H9 (cell line): ENCODE results near the gene WWC2. TPM values are rescaled to one million over a fixed set of nuclear protein-coding genes. Genes with fewer than 3 reads are reported as not detected.

ENCODE experiments used
- DNase-seq: peaks from one replicate; pipeline ENCODE4 v3.0.0-alpha.2; 2017
- H2AFZ ChIP-seq: one replicate; pipeline ENCODE4 v1.6.1; 2013; ENCODE audit warnings: mild to moderate bottlenecking, low read length, control low read depth, moderate library complexity
- H2AK5ac ChIP-seq: 2 replicates; pipeline ENCODE4 v1.6.1; 2013; ENCODE audit warnings: low read length, control low read depth, mixed read lengths; ENCODE audit not compliant: insufficient read length
- H2BK120ac ChIP-seq: one replicate; pipeline ENCODE4 v1.6.1; 2013; ENCODE audit warnings: low read depth, mild to moderate bottlenecking, low read length, control low read depth, inconsistent platforms; ENCODE audit not compliant: poor library complexity, severe bottlenecking
- H2BK12ac ChIP-seq: 2 replicates; pipeline ENCODE4 v1.6.1; 2013; ENCODE audit warnings: low read length, control low read depth, mixed read lengths, low read depth; ENCODE audit not compliant: insufficient read length
- H2BK15ac ChIP-seq: 2 replicates; pipeline ENCODE4 v1.6.1; 2013; ENCODE audit warnings: low read depth, low read length, control low read depth
- H2BK20ac ChIP-seq: one replicate; pipeline ENCODE4 v1.6.1; 2013; ENCODE audit warnings: low read depth, mild to moderate bottlenecking, low read length, control low read depth, inconsistent platforms; ENCODE audit not compliant: poor library complexity, severe bottlenecking
- H2BK5ac ChIP-seq: 2 replicates; pipeline ENCODE4 v1.6.1; 2013; ENCODE audit warnings: low read length, control low read depth, mixed read lengths; ENCODE audit not compliant: insufficient read length
- H3K14ac ChIP-seq: 2 replicates; pipeline ENCODE4 v1.6.1; 2013; ENCODE audit warnings: low read length, control low read depth; ENCODE audit not compliant: insufficient read depth
- H3K18ac ChIP-seq: 2 replicates; pipeline ENCODE4 v1.6.1; 2013; ENCODE audit warnings: low read depth, mild to moderate bottlenecking, mixed read lengths, low read length, control low read depth; ENCODE audit not compliant: insufficient read length
- H3K23ac ChIP-seq: 2 replicates; pipeline ENCODE4 v1.6.1; 2013; ENCODE audit warnings: low read length, control low read depth, mixed read lengths, low read depth; ENCODE audit not compliant: insufficient read length
- H3K23me2 ChIP-seq: 2 replicates; pipeline ENCODE4 v1.6.1; 2013; ENCODE audit warnings: low read depth, mild to moderate bottlenecking, mixed read lengths, low read length, control low read depth; ENCODE audit not compliant: insufficient read length, poor library complexity, severe bottlenecking
- H3K27ac ChIP-seq: 2 replicates; pipeline ENCODE4 v1.5.1; 2013; ENCODE audit warnings: low read length, control low read depth, mixed read lengths, low read depth; ENCODE audit not compliant: insufficient read length
- H3K27me3 ChIP-seq: 2 replicates; pipeline ENCODE4 v1.6.1; 2013; ENCODE audit warnings: low read length, control low read depth, inconsistent platforms; ENCODE audit not compliant: insufficient read depth
- H3K4ac ChIP-seq: 2 replicates; pipeline ENCODE4 v1.6.1; 2013; ENCODE audit warnings: low read depth, mild to moderate bottlenecking, control low read depth, inconsistent platforms, low read length, moderate library complexity
- H3K4me1 ChIP-seq: 2 replicates; pipeline ENCODE4 v1.6.1; 2013; ENCODE audit warnings: low read length, control low read depth, inconsistent platforms; ENCODE audit not compliant: insufficient read depth
- H3K4me2 ChIP-seq: 2 replicates; pipeline ENCODE4 v1.6.1; 2013; ENCODE audit warnings: low read length, control low read depth, mixed read lengths; ENCODE audit not compliant: insufficient read length, insufficient read depth
- H3K56ac ChIP-seq: 2 replicates; pipeline ENCODE4 v1.6.1; 2013; ENCODE audit warnings: low read depth, mild to moderate bottlenecking, mixed read lengths, low read length, control low read depth; ENCODE audit not compliant: insufficient read length
- H3K79me1 ChIP-seq: 2 replicates; pipeline ENCODE4 v1.6.1; 2013; ENCODE audit warnings: low read depth, mild to moderate bottlenecking, moderate library complexity, low read length, control low read depth, inconsistent platforms; ENCODE audit not compliant: insufficient read depth, poor library complexity, severe bottlenecking
- H3K79me2 ChIP-seq: 2 replicates; pipeline ENCODE4 v1.6.1; 2013; ENCODE audit warnings: low read length, control low read depth, inconsistent platforms; ENCODE audit not compliant: insufficient read depth
- H3K9ac ChIP-seq: 2 replicates; pipeline ENCODE4 v1.6.1; 2013; ENCODE audit warnings: low read length, control low read depth, mixed read lengths; ENCODE audit not compliant: insufficient read length; ENCODE audit errors: extremely low read depth
- H3K9me3 ChIP-seq: one replicate; pipeline ENCODE4 v1.6.1; 2013; ENCODE audit warnings: low read depth, low read length, inconsistent platforms; ENCODE audit not compliant: control insufficient read depth
- H3T11ph ChIP-seq: one replicate; pipeline ENCODE4 v1.6.1; 2013; ENCODE audit warnings: mild to moderate bottlenecking, low read length, control low read depth, inconsistent platforms
- H4K20me1 ChIP-seq: one replicate; pipeline ENCODE4 v1.6.1; 2013; ENCODE audit not compliant: control insufficient read depth, insufficient read length, insufficient read depth
- H4K5ac ChIP-seq: 2 replicates; pipeline ENCODE4 v1.6.1; 2013; ENCODE audit warnings: low read depth, mild to moderate bottlenecking, mixed read lengths, low read length, control low read depth; ENCODE audit not compliant: insufficient read length
- H4K8ac ChIP-seq: replicated peaks from 2 replicates; pipeline ENCODE4 v1.6.1; 2013; ENCODE audit warnings: low read length, control low read depth, mixed read lengths, low read depth; ENCODE audit not compliant: insufficient read length
- H4K91ac ChIP-seq: 2 replicates; pipeline ENCODE4 v1.6.1; 2013; ENCODE audit warnings: low read depth, mild to moderate bottlenecking, moderate library complexity, mixed read lengths, low read length, control low read depth; ENCODE audit not compliant: insufficient read length
- H3K27ac Mint-ChIP-seq, 3 experiments: 2 replicates in 2 of 3; 3 replicates in 1 of 3; pipeline ENCODE4 v1.8.0; 2020 to 2021; ENCODE audit warnings: mixed read lengths in 3 of 3, mild to moderate bottlenecking in 1 of 3, moderate library complexity in 1 of 3
- H3K27me3 Mint-ChIP-seq: 2 replicates; pipeline ENCODE4 v1.8.0; 2021; ENCODE audit warnings: low read depth, mild to moderate bottlenecking, moderate library complexity, mixed read lengths
- H3K36me3 Mint-ChIP-seq, 3 experiments: 2 replicates in 2 of 3; 3 replicates in 1 of 3; pipeline ENCODE4 v1.8.0; 2020 to 2021; ENCODE audit warnings: low read depth in 3 of 3, mixed read lengths in 3 of 3; ENCODE audit not compliant: insufficient read depth in 1 of 3
- H3K4me1 Mint-ChIP-seq, 2 experiments: 2 replicates each; pipeline ENCODE4 v1.8.0; 2020; ENCODE audit warnings: mixed read lengths in 2 of 2
- H3K4me3 Mint-ChIP-seq, 2 experiments: 2 replicates in 1 of 2; 3 replicates in 1 of 2; pipeline ENCODE4 v1.8.0; 2020 to 2021; ENCODE audit warnings: mild to moderate bottlenecking in 2 of 2, mixed read lengths in 2 of 2, moderate library complexity in 1 of 2
- H3K9me3 Mint-ChIP-seq, 2 experiments: 2 replicates in 1 of 2; 3 replicates in 1 of 2; pipeline ENCODE4 v1.8.0; 2020; ENCODE audit warnings: mild to moderate bottlenecking in 2 of 2, mixed read lengths in 2 of 2, moderate library complexity in 1 of 2
- WGBS: extraction: QIAGEN DNeasy Blood & Tissue Kit; methylation state at CpG from one replicate; pipeline ENCODE4 v1.1.7; 2013; ENCODE audit warnings: missing lambda C conversion rate, low lambda C conversion rate, mixed read lengths; ENCODE audit not compliant: insufficient read length; ENCODE audit errors: extremely low coverage; 5-methylcytosine and 5-hydroxymethylcytosine counted together
- total RNA-seq: library from RNA; stranded (reverse); gene quantifications from 2 replicates; pipeline ENCODE4 v1.2.1, GENCODE V29; 2021
- TF ChIP-seq, protein P1 (sequence below): fragments of 200-600 bp; sonication (generic); conservative IDR thresholded peaks from 3 replicates; pipeline ENCODE4 v1.8.0; 2021; ENCODE audit warnings: antibody characterized with exemption, mild to moderate bottlenecking

The WWC2 gene
- total RNA-seq, 1 experiment from 2014 or later, result 106 TPM

DNA sequence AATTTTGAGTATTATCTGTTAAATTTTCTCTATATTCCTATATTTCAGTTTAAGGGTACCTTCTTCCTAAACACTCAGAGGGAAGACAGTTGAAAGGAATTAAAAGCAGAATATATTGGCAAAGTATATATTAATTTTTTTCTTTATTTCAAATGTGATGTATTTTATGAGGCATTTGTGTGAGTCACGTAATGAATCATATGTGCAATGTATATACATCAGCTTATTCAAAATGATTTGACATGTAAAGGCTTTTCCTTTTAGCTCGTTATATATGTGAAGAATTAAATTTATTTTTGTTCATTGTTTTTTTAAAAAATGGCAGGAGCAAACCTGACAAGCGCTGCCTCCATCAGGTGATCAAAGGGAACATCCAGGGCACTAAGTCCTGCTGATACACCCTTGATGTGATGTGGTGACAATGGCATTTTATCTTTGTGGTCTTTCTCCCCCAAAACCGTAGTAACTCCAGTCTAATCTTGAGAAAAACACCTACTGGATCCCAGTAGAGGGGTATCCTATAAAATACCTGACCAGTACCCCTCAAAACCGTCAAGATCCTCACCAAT, 8.9 kb downstream of the WWC2 start:
- no peak overlapping the region for H2AFZ ChIP-seq
- H2BK15ac ChIP-seq, result no peak overlapping the region
- no peak overlapping the region for H2BK20ac ChIP-seq
- H3K18ac ChIP-seq, result no peak overlapping the region
- H3K4ac ChIP-seq, result no peak overlapping the region
- H3K36me3 Mint-ChIP-seq, result no peaks in the 10 kb centered on the region; a peak in 1 of 7 replicates
- no peak overlapping the region for H3K27ac ChIP-seq
- peaks cover 6% of the 10 kb centered on the region; the same call in 1 of the 2 replicates for H3K4me1 ChIP-seq
- H3K4me2 ChIP-seq, result no peak overlapping the region
- no peak overlapping the region for H2AK5ac ChIP-seq
- H3K79me2 ChIP-seq, result peaks cover 59% of the 10 kb centered on the region; the same call in 1 of the 2 replicates
- TF ChIP-seq, protein P1, sequence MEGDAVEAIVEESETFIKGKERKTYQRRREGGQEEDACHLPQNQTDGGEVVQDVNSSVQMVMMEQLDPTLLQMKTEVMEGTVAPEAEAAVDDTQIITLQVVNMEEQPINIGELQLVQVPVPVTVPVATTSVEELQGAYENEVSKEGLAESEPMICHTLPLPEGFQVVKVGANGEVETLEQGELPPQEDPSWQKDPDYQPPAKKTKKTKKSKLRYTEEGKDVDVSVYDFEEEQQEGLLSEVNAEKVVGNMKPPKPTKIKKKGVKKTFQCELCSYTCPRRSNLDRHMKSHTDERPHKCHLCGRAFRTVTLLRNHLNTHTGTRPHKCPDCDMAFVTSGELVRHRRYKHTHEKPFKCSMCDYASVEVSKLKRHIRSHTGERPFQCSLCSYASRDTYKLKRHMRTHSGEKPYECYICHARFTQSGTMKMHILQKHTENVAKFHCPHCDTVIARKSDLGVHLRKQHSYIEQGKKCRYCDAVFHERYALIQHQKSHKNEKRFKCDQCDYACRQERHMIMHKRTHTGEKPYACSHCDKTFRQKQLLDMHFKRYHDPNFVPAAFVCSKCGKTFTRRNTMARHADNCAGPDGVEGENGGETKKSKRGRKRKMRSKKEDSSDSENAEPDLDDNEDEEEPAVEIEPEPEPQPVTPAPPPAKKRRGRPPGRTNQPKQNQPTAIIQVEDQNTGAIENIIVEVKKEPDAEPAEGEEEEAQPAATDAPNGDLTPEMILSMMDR, result peak; percentile 33
- H3T11ph ChIP-seq, result no peak overlapping the region
- H3K4me3 Mint-ChIP-seq, result no peak overlapping the region
- DNase-seq, result no peak
- H3K27me3 ChIP-seq, result no peaks in the 10 kb centered on the region
- no CpG with 5 or more reads among the region's 5 CpGs for WGBS
- H4K5ac ChIP-seq, result no peak overlapping the region
- H2BK120ac ChIP-seq, result no peak overlapping the region
- H2BK5ac ChIP-seq, result no peak overlapping the region
- H3K9me3 ChIP-seq, result no peaks in the 10 kb centered on the region
- H3K9me3 Mint-ChIP-seq, result no peaks in the 10 kb centered on the region
- peaks cover 59 to 68% of the 10 kb centered on the region in 2 experiments for H3K4me1 Mint-ChIP-seq
- H4K91ac ChIP-seq, result no peak overlapping the region
- H4K20me1 ChIP-seq, result no peaks in the 10 kb centered on the region
- no peaks in the 10 kb centered on the region for H3K79me1 ChIP-seq
- no peak overlapping the region for H4K8ac ChIP-seq
- no peaks in the 10 kb centered on the region; the same call in 1 of the 2 replicates for H3K27me3 Mint-ChIP-seq
- H3K23me2 ChIP-seq, result no peaks in the 10 kb centered on the region
- H3K56ac ChIP-seq, result no peak overlapping the region
- H3K23ac ChIP-seq, result no peak overlapping the region
- H3K27ac Mint-ChIP-seq, result peak overlapping the region in 1 of 3 experiments; percentile 44; a peak in 1 of 7 replicates
- H2BK12ac ChIP-seq, result no peak overlapping the region
- no peak overlapping the region for H3K14ac ChIP-seq
- no peak overlapping the region for H3K9ac ChIP-seq
